ENCODE results near the gene CEP44.
"Not testable (repeated sequence)": the region's sequence is repeated elsewhere in the genome, so short reads cannot be mapped to it uniquely, and the experiment has no call there.

CEP44 gene, protein sequence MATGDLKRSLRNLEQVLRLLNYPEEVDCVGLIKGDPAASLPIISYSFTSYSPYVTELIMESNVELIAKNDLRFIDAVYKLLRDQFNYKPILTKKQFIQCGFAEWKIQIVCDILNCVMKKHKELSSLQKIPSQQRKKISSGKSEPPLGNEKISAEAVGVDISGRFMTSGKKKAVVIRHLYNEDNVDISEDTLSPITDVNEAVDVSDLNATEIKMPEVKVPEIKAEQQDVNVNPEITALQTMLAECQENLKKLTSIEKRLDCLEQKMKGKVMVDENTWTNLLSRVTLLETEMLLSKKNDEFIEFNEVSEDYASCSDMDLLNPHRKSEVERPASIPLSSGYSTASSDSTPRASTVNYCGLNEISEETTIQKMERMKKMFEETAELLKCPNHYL

GRCh38 chr4:174283507-174284471 is at the start of gene CEP44, which contains the start of gene FBXO8:
Gene CEP44, plus strand, starts transcription at chr4:174283911. Its CDS starts 15,211 bp downstream, at chr4:174299122.
Gene FBXO8, minus strand, starts transcription at chr4:174283667. Its CDS starts 20,575 bp downstream, at chr4:174263092.
- peaks cover 15% of the 10 kb centered on the region for H3K36me3 Mint-ChIP-seq
- H3K4me1 Mint-ChIP-seq, result peaks cover 59% of the 10 kb centered on the region
- no peaks in the 10 kb centered on the region for H3K27me3 Mint-ChIP-seq
- H3K27ac Mint-ChIP-seq, result peak within 1 kb of the TSS; percentile 100
- CTCF ChIA-PET, result interaction anchor here (1.5 kb wide), 1 partner anchor 35 kb away, joined by 3 read pairs; no protein-coding TSS in a partner anchor
- H3K4me3 Mint-ChIP-seq, result peak within 1 kb of the TSS; percentile 99
- DNase-seq, result peak; percentile 77
- H3K9me3 Mint-ChIP-seq, result no peaks in the 10 kb centered on the region

- Mint-ChIP-seq H3K9me3 (no peaks in the 10 kb centered on the region), H3K4me3 (no peak overlapping the region), H3K36me3 (no peaks in the 10 kb centered on the region), H3K27me3 (no peaks in the 10 kb centered on the region), H3K27ac (no peak overlapping the region), H3K4me1 (no peaks in the 10 kb centered on the region)
- no peak for DNase-seq
- CTCF ChIA-PET, result no interaction called here
Measured at GRCh38 chr4:174236359-174236758, 47.4 kb upstream of the CEP44 start.

DNA sequence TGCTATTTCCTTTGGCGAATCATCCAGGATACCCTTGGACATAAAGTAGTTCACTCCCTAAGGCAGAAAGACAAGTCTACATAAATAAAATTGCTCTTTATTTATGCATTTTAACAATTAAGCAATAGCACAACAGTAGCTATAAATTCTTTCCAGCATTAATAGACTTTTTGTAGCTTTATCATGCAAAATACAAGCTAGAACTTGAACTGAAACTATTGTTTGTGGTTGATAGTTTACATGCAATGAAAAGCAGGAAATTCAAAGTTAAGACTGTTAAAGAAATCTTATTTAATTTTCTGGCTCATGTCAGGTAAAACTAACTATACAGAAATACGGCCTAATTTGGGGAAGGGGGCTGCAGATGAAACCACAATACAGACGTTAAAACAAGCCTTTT is 42.5 kb upstream of the CEP44 start:
- Mint-ChIP-seq H3K4me3 (no peak overlapping the region), H3K4me1 (no peaks in the 10 kb centered on the region), H3K9me3 (no peaks in the 10 kb centered on the region), H3K36me3 (no peaks in the 10 kb centered on the region), H3K27me3 (no peaks in the 10 kb centered on the region), H3K27ac (no peak overlapping the region)
- CTCF ChIA-PET, result no interaction called here
- no peak for DNase-seq

GRCh38 chr4:174244441-174244840 is 39.3 kb upstream of the CEP44 start:
- Mint-ChIP-seq H3K4me3 (no peak overlapping the region), H3K36me3 (no peaks in the 10 kb centered on the region), H3K4me1 (no peaks in the 10 kb centered on the region), H3K27ac (no peak overlapping the region), H3K27me3 (no peaks in the 10 kb centered on the region), H3K9me3 (no peaks in the 10 kb centered on the region)
- DNase-seq, result no peak
- CTCF ChIA-PET, result no interaction called here

DNA sequence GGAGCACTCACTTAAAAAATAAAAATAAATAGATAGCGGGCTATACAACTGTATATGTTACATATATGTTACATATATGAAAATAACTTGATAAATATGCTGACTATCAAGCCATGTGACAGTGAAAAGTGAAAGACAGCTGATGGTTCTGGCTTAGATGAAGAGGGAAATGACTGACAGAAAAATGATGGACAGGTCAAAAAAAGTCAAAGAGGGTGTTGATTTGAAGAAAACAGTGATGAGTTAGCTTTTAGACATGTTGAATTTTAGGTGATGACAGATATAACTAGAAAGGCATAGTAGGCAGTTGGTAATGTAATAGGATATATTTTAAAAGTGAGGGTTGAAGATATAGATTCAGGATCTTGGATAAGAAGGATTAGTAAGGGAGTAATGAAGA is 38.0 kb upstream of the CEP44 start:
- no peaks in the 10 kb centered on the region for H3K9me3 Mint-ChIP-seq

DNA sequence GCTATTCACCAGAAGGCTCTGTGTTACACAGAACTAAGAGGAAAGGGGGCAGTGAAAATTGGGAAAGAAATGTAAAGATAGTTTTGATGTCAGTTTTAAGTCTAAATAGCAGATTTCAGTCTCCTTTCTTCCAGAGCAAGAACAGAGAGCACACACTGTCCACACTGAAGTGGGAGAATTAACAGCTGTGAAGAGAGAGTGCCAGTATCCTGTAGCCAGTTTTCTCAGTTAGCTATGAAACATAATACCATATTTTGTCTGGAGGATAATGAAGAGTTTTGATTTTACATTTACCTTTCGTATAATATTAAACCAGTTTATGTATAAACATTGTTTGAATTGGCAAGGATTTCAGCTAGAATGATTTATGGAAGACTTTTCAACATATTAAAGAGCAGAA is 35.3 kb upstream of the CEP44 start:
- Mint-ChIP-seq H3K27me3 (no peaks in the 10 kb centered on the region), H3K4me1 (peaks cover 5% of the 10 kb centered on the region), H3K36me3 (peaks cover 2% of the 10 kb centered on the region), H3K27ac (no peak overlapping the region), H3K4me3 (no peak overlapping the region), H3K9me3 (no peaks in the 10 kb centered on the region)
- no peak for DNase-seq
- CTCF ChIA-PET, result no interaction called here

More for the DNA sequence above, 38.0 kb upstream of the CEP44 start:
- H3K27ac Mint-ChIP-seq, result no peak overlapping the region
- no peaks in the 10 kb centered on the region for H3K4me1 Mint-ChIP-seq
- DNase-seq, result no peak
- no peaks in the 10 kb centered on the region for H3K36me3 Mint-ChIP-seq
- CTCF ChIA-PET, result interaction anchor here (0.6 kb wide), 1 partner anchor 80 kb away, joined by 3 read pairs; no protein-coding TSS in a partner anchor
- H3K4me3 Mint-ChIP-seq, result no peak overlapping the region
- H3K27me3 Mint-ChIP-seq, result no peaks in the 10 kb centered on the region

GRCh38 chr4:174252412-174252811 is 31.3 kb upstream of the CEP44 start:
- Mint-ChIP-seq H3K9me3 (no peaks in the 10 kb centered on the region), H3K27ac (no peak overlapping the region), H3K4me3 (no peak overlapping the region), H3K4me1 (peaks cover 13% of the 10 kb centered on the region), H3K36me3 (peaks cover 9% of the 10 kb centered on the region), H3K27me3 (no peaks in the 10 kb centered on the region)
- no peak for DNase-seq
- CTCF ChIA-PET, result no interaction called here

DNA sequence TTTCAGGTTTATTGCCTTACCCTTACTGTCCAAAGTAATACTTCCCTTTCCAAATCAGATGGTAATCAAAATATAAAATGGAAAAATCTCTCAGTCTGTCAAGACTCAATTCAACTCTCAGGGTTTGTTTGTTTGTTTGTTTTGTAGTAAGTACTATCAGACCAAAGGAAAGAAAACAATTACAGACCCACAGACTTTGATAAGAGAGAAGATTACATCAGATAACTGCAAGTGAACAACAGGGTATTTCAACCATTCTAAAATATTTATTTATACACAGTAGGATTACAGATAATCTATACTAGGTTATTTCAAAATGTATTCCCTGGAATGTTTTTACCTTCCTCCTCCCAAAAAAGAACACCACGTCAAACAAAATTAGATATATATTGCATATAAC is 29.1 kb upstream of the CEP44 start:
- Mint-ChIP-seq H3K4me1 (peaks cover 13% of the 10 kb centered on the region), H3K36me3 (peaks cover 11% of the 10 kb centered on the region), H3K9me3 (no peaks in the 10 kb centered on the region), H3K27ac (no peak overlapping the region), H3K27me3 (no peaks in the 10 kb centered on the region), H3K4me3 (no peak overlapping the region)
- no peak for DNase-seq
- CTCF ChIA-PET, result no interaction called here

- no peak overlapping the region for H3K27ac Mint-ChIP-seq
- H3K4me3 Mint-ChIP-seq, result no peak overlapping the region
- no peaks in the 10 kb centered on the region for H3K9me3 Mint-ChIP-seq
- DNase-seq, result no peak
- peaks cover 13% of the 10 kb centered on the region for H3K4me1 Mint-ChIP-seq
- H3K27me3 Mint-ChIP-seq, result no peaks in the 10 kb centered on the region
- CTCF ChIA-PET, result no interaction called here
- H3K36me3 Mint-ChIP-seq, result peaks cover 12% of the 10 kb centered on the region
Measured at GRCh38 chr4:174255374-174255773, 28.3 kb upstream of the CEP44 start.

GRCh38 chr4:174255786-174256185 is 27.9 kb upstream of the CEP44 start:
- H3K9me3 Mint-ChIP-seq, result no peaks in the 10 kb centered on the region
- H3K4me1 Mint-ChIP-seq, result peaks cover 13% of the 10 kb centered on the region
- CTCF ChIA-PET, result no interaction called here
- no peak overlapping the region for H3K4me3 Mint-ChIP-seq
- peaks cover 12% of the 10 kb centered on the region for H3K36me3 Mint-ChIP-seq
- H3K27ac Mint-ChIP-seq, result no peak overlapping the region
- no peaks in the 10 kb centered on the region for H3K27me3 Mint-ChIP-seq
- no peak for DNase-seq

DNA sequence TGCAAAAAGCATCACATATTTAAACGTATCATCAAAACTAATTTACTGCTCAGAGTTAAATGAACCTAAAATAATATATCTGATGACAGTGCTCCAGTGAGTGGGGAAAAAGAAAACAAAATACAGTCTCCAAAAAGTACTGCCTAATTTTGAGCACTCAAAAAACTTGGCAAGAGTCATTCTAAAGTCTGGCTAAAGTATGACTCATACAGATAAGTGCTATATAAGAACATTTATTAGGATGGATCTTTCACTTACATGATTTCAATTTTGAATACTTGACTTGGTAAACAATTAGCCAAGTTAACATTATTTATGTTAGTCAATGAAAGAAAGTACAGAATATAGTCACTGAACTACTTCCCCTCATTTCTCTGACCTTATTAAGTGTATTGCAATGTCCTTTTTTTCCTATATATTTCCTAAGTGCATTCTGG is 27.4 kb upstream of the CEP44 start:
- Mint-ChIP-seq H3K4me1 (peaks cover 13% of the 10 kb centered on the region), H3K27ac (no peak overlapping the region), H3K4me3 (no peak overlapping the region), H3K27me3 (no peaks in the 10 kb centered on the region), H3K36me3 (peaks cover 12% of the 10 kb centered on the region), H3K9me3 (no peaks in the 10 kb centered on the region)
- no peak for DNase-seq
- CTCF ChIA-PET, result no interaction called here

- Mint-ChIP-seq H3K27ac (no peak overlapping the region), H3K4me3 (no peak overlapping the region), H3K27me3 (no peaks in the 10 kb centered on the region), H3K4me1 (no peaks in the 10 kb centered on the region), H3K9me3 (no peaks in the 10 kb centered on the region), H3K36me3 (peaks cover 8% of the 10 kb centered on the region)
- no peak for DNase-seq
- CTCF ChIA-PET, result no interaction called here
Measured at GRCh38 chr4:174259580-174259979, 24.1 kb upstream of the CEP44 start.

DNA sequence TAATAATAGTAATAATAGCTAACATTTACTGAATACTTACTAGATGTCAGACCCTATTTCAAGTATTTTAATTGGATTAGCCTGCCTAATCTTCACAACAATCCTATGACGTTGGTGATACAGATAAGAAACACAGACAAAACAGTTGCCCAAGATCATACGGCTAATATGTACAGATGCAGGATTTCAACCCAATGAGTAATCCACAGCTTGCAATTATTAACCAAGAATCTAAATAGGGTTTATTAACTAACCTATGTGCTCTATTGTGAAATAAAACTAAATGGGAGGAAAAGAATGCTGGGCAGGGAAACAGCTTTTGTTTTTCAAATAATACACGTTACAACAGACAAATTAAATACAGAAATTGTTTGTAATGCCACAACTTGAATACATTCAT is 23.6 kb upstream of the CEP44 start:
- Mint-ChIP-seq H3K4me1 (no peaks in the 10 kb centered on the region), H3K9me3 (no peaks in the 10 kb centered on the region), H3K36me3 (peaks cover 8% of the 10 kb centered on the region), H3K27me3 (no peaks in the 10 kb centered on the region), H3K4me3 (no peak overlapping the region), H3K27ac (no peak overlapping the region)
- CTCF ChIA-PET, result no interaction called here
- no peak for DNase-seq

- H3K4me3 Mint-ChIP-seq, H3K27me3 Mint-ChIP-seq, H3K9me3 Mint-ChIP-seq, H3K27ac Mint-ChIP-seq, H3K4me1 Mint-ChIP-seq, H3K36me3 Mint-ChIP-seq, DNase-seq, CTCF ChIA-PET: not testable (repeated sequence)
Measured at GRCh38 chr4:174261432-174261831, 22.3 kb upstream of the CEP44 start.

All from activated naive CD4-positive, alpha-beta T cell treated with anti-CD3 and anti-CD28 coated beads, Interleukin-2, amount 10 ng/mL, durations not matched to agents 7 days and 5 days (primary cell).